ENCODE measurements around the gene CTNNBIP1.
A peak's percentile ranks its signal among the peaks of the same experiment; 100 is the strongest.
"Not testable (repeated sequence)": the region's sequence is repeated elsewhere in the genome, so short reads cannot be mapped to it uniquely, and the experiment has no call there.

CTNNBIP1 gene

GRCh38 chr1:9825093-9826074, 84.7 kb downstream of the CTNNBIP1 start:
- DNase-seq, result peak; percentile 68

- DNase-seq, result no peak
Measured at GRCh38 chr1:9824702-9825089, 85.4 kb downstream of the CTNNBIP1 start.

- DNase-seq, result peak; percentile 83
Measured at GRCh38 chr1:9823943-9824701, 85.9 kb downstream of the CTNNBIP1 start, which contains the start of gene CLSTN1. Gene CLSTN1, minus strand, starts transcription at chr1:9823965. Its CDS starts 232 bp downstream, at chr1:9823733.

- no peak for DNase-seq
Measured at GRCh38 chr1:9823693-9823942, 86.5 kb downstream of the CTNNBIP1 start.

- no peak for DNase-seq
Measured at GRCh38 chr1:9822897-9823692, 87.0 kb downstream of the CTNNBIP1 start.

- no peak for DNase-seq
Measured at GRCh38 chr1:9822490-9822889, 87.6 kb downstream of the CTNNBIP1 start.

GRCh38 chr1:9821710-9822109, 88.4 kb downstream of the CTNNBIP1 start:
- DNase-seq, result no peak

- DNase-seq, result no peak
Measured at GRCh38 chr1:9820521-9820920, 89.5 kb downstream of the CTNNBIP1 start.

GRCh38 chr1:9817734-9818133, 92.3 kb downstream of the CTNNBIP1 start:
- DNase-seq, result no peak

- DNase-seq, result no peak
Measured at GRCh38 chr1:9816199-9816598, 93.9 kb downstream of the CTNNBIP1 start.

- DNase-seq, result no peak
Measured at GRCh38 chr1:9815150-9815549, 94.9 kb downstream of the CTNNBIP1 start.

- no peak for DNase-seq
Measured at GRCh38 chr1:9814619-9815018, 95.5 kb downstream of the CTNNBIP1 start.

- no peak for DNase-seq
Measured at GRCh38 chr1:9811239-9811966, 98.7 kb downstream of the CTNNBIP1 start.

- no peak for DNase-seq
Measured at GRCh38 chr1:9809100-9809510, 101.0 kb downstream of the CTNNBIP1 start.

- no peak for DNase-seq
Measured at GRCh38 chr1:9808459-9808858, 101.6 kb downstream of the CTNNBIP1 start.

- no peak for DNase-seq
Measured at GRCh38 chr1:9807541-9807940, 102.5 kb downstream of the CTNNBIP1 start.

GRCh38 chr1:9805972-9806371, 104.1 kb downstream of the CTNNBIP1 start:
- DNase-seq, result not testable (repeated sequence)

- no peak for DNase-seq
Measured at GRCh38 chr1:9805006-9805508, 105.0 kb downstream of the CTNNBIP1 start.

GRCh38 chr1:9803003-9803918, 106.8 kb downstream of the CTNNBIP1 start:
- DNase-seq, result not testable (repeated sequence)

- no peak for DNase-seq
Measured at GRCh38 chr1:9801909-9802308, 108.2 kb downstream of the CTNNBIP1 start.

All from 8988T (cell line).